B cell (primary cell): Measurements from ENCODE around the gene GIMD1. TPM values are rescaled to one million over a fixed set of nuclear protein-coding genes. Genes with fewer than 3 reads are reported as not detected.

ENCODE experiments used
- ATAC-seq: fragments of 200-7000 bp; cut with Tn5 transposase; one replicate; pipeline ENCODE4 v1.10.0; 2021; ENCODE audit warnings: low read depth, mild to moderate bottlenecking, moderate number of reproducible peaks, moderate library complexity
- CTCF ChIA-PET: fragments of 350-600 bp; sonication (Branson Sonifier 250); formaldehyde crosslinking; loops from one replicate; lab custom pipeline; 2021; ENCODE audit warnings: antibody characterized with exemption, inconsistent platforms; lab: Charles Lee
- POLR2A ChIA-PET: fragments of 350-600 bp; sonication (Branson Sonifier 250); formaldehyde crosslinking; loops from one replicate; lab custom pipeline; 2021; ENCODE audit warnings: antibody characterized with exemption; lab: Charles Lee
- DNase-seq: peaks from one replicate; pipeline ENCODE4 v3.0.0; 2013
- H2AFZ ChIP-seq: 2 replicates; pipeline ENCODE4 v1.6.1; 2012; ENCODE audit warnings: mild to moderate bottlenecking, low read depth, low read length; ENCODE audit not compliant: insufficient read depth, poor library complexity, severe bottlenecking
- H3K27ac ChIP-seq, 2 donors: 1 replicate in 1 of 2; 2 replicates in 1 of 2; pipeline ENCODE4 v1.5.1; 2012 to 2013; ENCODE audit warnings: low read length in 2 of 2, mild to moderate bottlenecking in 2 of 2, moderate library complexity in 1 of 2
- H3K27me3 ChIP-seq, 4 experiments: fragments of 200-600 bp in 1 of 4; sonication (generic) in 1 of 4; replicated peaks in 1 of 4; 1 replicate in 2 of 4; 2 replicates in 2 of 4; pipeline versions ENCODE4 v1.6.1 to v1.7.0; 2013 to 2016; ENCODE audit warnings: low read length in 3 of 4, mild to moderate bottlenecking in 2 of 4, mixed read lengths in 1 of 4, moderate library complexity in 1 of 4; ENCODE audit not compliant: insufficient read depth in 4 of 4, control insufficient read depth in 3 of 4; ENCODE audit errors: control extremely low read depth in 1 of 4
- H3K36me3 ChIP-seq, 2 experiments: replicated peaks in 1 of 2; 1 replicate in 1 of 2; 2 replicates in 1 of 2; pipeline versions ENCODE4 v1.6.1 to v1.7.1; 2013; ENCODE audit warnings: low read length in 1 of 2; ENCODE audit not compliant: insufficient read depth in 2 of 2, control insufficient read depth in 1 of 2; ENCODE audit errors: control extremely low read depth in 1 of 2, extremely low read depth in 1 of 2
- H3K4me1 ChIP-seq, 2 donors: fragments of 200-600 bp in 1 of 2; sonication (generic) in 1 of 2; 1 replicate in 1 of 2; 2 replicates in 1 of 2; pipeline versions ENCODE4 v1.5.1 to v1.6.1; 2013 to 2017; ENCODE audit warnings: low read length in 2 of 2; ENCODE audit not compliant: control insufficient read depth in 2 of 2, insufficient read depth in 2 of 2
- H3K4me2 ChIP-seq: replicated peaks from 2 replicates; pipeline ENCODE3; 2012; ENCODE audit warnings: mild to moderate bottlenecking, low read depth, low read length; ENCODE audit not compliant: poor library complexity, severe bottlenecking
- H3K4me3 ChIP-seq, 5 experiments: fragments of 200-600 bp in 1 of 5; sonication (generic) in 1 of 5; 1 replicate in 3 of 5; 2 replicates in 2 of 5; pipeline versions ENCODE4 v1.5.1 to v1.7.0; 2011 to 2016; ENCODE audit warnings: low read length in 4 of 5, mild to moderate bottlenecking in 4 of 5, low read depth in 2 of 5, control low read depth in 1 of 5, moderate library complexity in 1 of 5; ENCODE audit not compliant: insufficient read depth in 1 of 5; ENCODE audit errors: control extremely low read depth in 1 of 5, extremely low read depth in 1 of 5
- H3K79me2 ChIP-seq: fragments of 200-600 bp; sonication (generic); one replicate; pipeline ENCODE4 v1.6.0; 2016; ENCODE audit warnings: low read length; ENCODE audit not compliant: control insufficient read depth, insufficient read depth
- H3K9ac ChIP-seq: fragments of 200-600 bp; sonication (generic); 2 replicates; pipeline ENCODE4 v1.6.1; 2017; ENCODE audit warnings: mild to moderate bottlenecking, low read length, moderate library complexity
- H3K9me3 ChIP-seq, 3 donors: one replicate each; pipeline versions ENCODE4 v1.6.1 to v1.7.1; 2013; ENCODE audit warnings: low read length in 2 of 3; ENCODE audit not compliant: control insufficient read depth in 2 of 3, insufficient read depth in 1 of 3; ENCODE audit errors: control extremely low read depth in 1 of 3
- H4K20me1 ChIP-seq: 2 replicates; pipeline ENCODE4 v1.6.0; 2012; ENCODE audit warnings: mild to moderate bottlenecking, low read length; ENCODE audit not compliant: insufficient read depth, control insufficient read depth, poor library complexity, severe bottlenecking
- H3K27ac Mint-ChIP-seq: one replicate; pipeline ENCODE4 v1.8.0; 2021; ENCODE audit warnings: mixed read lengths
- H3K27me3 Mint-ChIP-seq: one replicate; pipeline ENCODE4 v1.8.0; 2021; ENCODE audit warnings: mixed read lengths
- H3K4me1 Mint-ChIP-seq: one replicate; pipeline ENCODE4 v1.8.0; 2021; ENCODE audit warnings: mixed read lengths
- H3K4me3 Mint-ChIP-seq: one replicate; pipeline ENCODE4 v1.8.0; 2021; ENCODE audit warnings: mixed read lengths
- H3K9me3 Mint-ChIP-seq: one replicate; pipeline ENCODE4 v1.8.0; 2022; ENCODE audit warnings: mixed read lengths; ENCODE audit not compliant: insufficient read depth
- CTCF ChIP-seq: fragments of 200-600 bp; IDR thresholded peaks from one replicate; pipeline ENCODE4 v1.8.0; 2022; ENCODE audit warnings: antibody characterized with exemption, mild to moderate bottlenecking
- EZH2 ChIP-seq: IDR thresholded peaks from 2 replicates; pipeline ENCODE4 v1.6.1; 2012; ENCODE audit warnings: borderline replicate concordance, low read depth, mild to moderate bottlenecking, moderate library complexity, low read length; ENCODE audit not compliant: insufficient read depth, poor library complexity, severe bottlenecking
- WGBS: methylation state at CpG from one replicate; pipeline ENCODE4 v1.1.5; 2013; ENCODE audit warnings: missing lambda C conversion rate; ENCODE audit not compliant: insufficient coverage; 5-methylcytosine and 5-hydroxymethylcytosine counted together
- intact Hi-C: fragments of 100-400 bp; cut with micrococcal nuclease; formaldehyde crosslinking; loops from one replicate; pipeline ENCODE4 v1.10.0; 2022
- polyA plus RNA-seq: library from polyadenylated mRNA; depleted of rRNA; stranded (reverse); fragments of >200 nt; gene quantifications from 2 replicates; pipeline ENCODE4 v1.2.3, GENCODE V29; 2012
- total RNA-seq, 2 donors: library from RNA; stranded (reverse); fragments of 120-200 nt in 1 of 2; gene quantifications; 1 replicate in 1 of 2; 2 replicates in 1 of 2; pipeline versions ENCODE4 v1.2.3 to v1.2.4, GENCODE V29; 2013 to 2022

Gene GIMD1
- total and polyA plus RNA-seq, 2 donors (not counting 1 experiment from before 2014, with no cell fraction given): not detected

- Mint-ChIP-seq H3K4me3 (no peak overlapping the region), H3K4me1 (no peaks in the 10 kb centered on the region), H3K9me3 (no peaks in the 10 kb centered on the region), H3K27me3 (peaks cover 19% of the 10 kb centered on the region), H3K27ac (no peak overlapping the region)
- DNase-seq: no peak
- Histone ChIP-seq H3K36me3 (no peaks in the 10 kb centered on the region), H3K4me1 (no peaks in the 10 kb centered on the region), H4K20me1 (no peaks in the 10 kb centered on the region), H3K79me2 (no peaks in the 10 kb centered on the region), H3K27ac (no peak overlapping the region), H3K9ac (no peak overlapping the region), H3K4me3 (no peak overlapping the region), H3K27me3 (no peaks in the 10 kb centered on the region), H3K9me3 (no peaks in the 10 kb centered on the region), H2AFZ (no peak overlapping the region), H3K4me2 (no peak overlapping the region)
- no CpG with 5 or more reads among the region's 1 CpG for WGBS
- intact Hi-C loops: loop anchor here (5.0 kb wide), 1 partner anchor 817 kb away; no protein-coding TSS in a partner anchor
- no peak for ATAC-seq
- ChIA-PET POLR2A (no interaction called here), CTCF (no interaction called here)
- no peak for TF ChIP-seq CTCF
- TF ChIP-seq EZH2: no peak
These were observed 3.0 kb downstream of the GIMD1 start for GRCh38 chr4:106365613-106366012.

- CTCF ChIA-PET: interaction anchor here (0.8 kb wide), 1 partner anchor 10 kb away, joined by 3 read pairs; no protein-coding TSS in a partner anchor
- 100% methylated on average over 1 of the region's 1 CpG for WGBS
- Histone ChIP-seq H3K36me3 (no peaks in the 10 kb centered on the region), H3K9ac (no peak overlapping the region), H3K27ac (no peak overlapping the region), H4K20me1 (no peaks in the 10 kb centered on the region), H3K79me2 (no peaks in the 10 kb centered on the region), H3K9me3 (no peaks in the 10 kb centered on the region), H3K27me3 (no peaks in the 10 kb centered on the region), H3K4me1 (no peaks in the 10 kb centered on the region), H2AFZ (no peak overlapping the region), H3K4me3 (no peak overlapping the region), H3K4me2 (no peak overlapping the region)
- POLR2A ChIA-PET: no interaction called here
- no peak for DNase-seq
- intact Hi-C loops: no loop called here
- H3K27me3 Mint-ChIP-seq: peaks cover 19% of the 10 kb centered on the region
- H3K4me1 Mint-ChIP-seq: no peaks in the 10 kb centered on the region
- H3K27ac Mint-ChIP-seq: no peak overlapping the region
- no peak for ATAC-seq
- TF ChIP-seq EZH2: no peak
- no peak for TF ChIP-seq CTCF
- no peak overlapping the region for H3K4me3 Mint-ChIP-seq
- no peaks in the 10 kb centered on the region for H3K9me3 Mint-ChIP-seq
These were observed 4.3 kb downstream of the GIMD1 start for GRCh38 chr4:106364282-106364681.
